Fibroblast of pulmonary artery (primary cell): ENCODE results near the gene CDH20.
A peak's percentile ranks its signal among the peaks of the same experiment; 100 is the strongest.

Experiments used
- DNase-seq: peaks from one replicate; pipeline ENCODE4 v3.0.0-alpha.2; 2010; ENCODE audit warnings: low read depth
- H3K4me3 ChIP-seq: replicated peaks from 2 replicates; pipeline ENCODE4 v1.5.1; 2011; ENCODE audit warnings: low read depth, mild to moderate bottlenecking, control low read depth, low read length, moderate library complexity
- TF ChIP-seq, protein P1 (sequence below): IDR thresholded peaks from 2 replicates; pipeline ENCODE4 v1.5.1; 2011; ENCODE audit warnings: mild to moderate bottlenecking, control low read depth, low read length, inconsistent platforms; ENCODE audit errors: missing control alignments

The CDH20 gene

DNA sequence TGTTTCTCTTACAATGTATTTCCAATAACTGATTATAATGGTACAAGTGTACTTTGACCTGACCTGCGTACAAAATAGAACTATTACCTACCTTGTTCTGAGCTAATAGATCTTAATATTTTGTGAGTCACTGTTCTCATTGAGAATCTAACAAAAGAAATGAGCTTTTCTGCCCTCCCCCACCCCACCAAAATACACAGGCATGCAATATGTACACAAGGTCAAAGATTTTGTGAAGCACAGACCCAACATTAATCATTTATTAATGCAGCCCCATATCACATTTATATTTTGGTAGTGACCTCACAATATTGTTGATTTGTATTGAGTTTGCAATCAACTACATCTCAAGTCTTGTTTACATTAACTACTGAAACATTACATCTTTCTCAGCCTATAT lies 86.5 kb downstream of the CDH20 start:
- H3K4me3 ChIP-seq: no peak overlapping the region
- TF ChIP-seq, protein P1, sequence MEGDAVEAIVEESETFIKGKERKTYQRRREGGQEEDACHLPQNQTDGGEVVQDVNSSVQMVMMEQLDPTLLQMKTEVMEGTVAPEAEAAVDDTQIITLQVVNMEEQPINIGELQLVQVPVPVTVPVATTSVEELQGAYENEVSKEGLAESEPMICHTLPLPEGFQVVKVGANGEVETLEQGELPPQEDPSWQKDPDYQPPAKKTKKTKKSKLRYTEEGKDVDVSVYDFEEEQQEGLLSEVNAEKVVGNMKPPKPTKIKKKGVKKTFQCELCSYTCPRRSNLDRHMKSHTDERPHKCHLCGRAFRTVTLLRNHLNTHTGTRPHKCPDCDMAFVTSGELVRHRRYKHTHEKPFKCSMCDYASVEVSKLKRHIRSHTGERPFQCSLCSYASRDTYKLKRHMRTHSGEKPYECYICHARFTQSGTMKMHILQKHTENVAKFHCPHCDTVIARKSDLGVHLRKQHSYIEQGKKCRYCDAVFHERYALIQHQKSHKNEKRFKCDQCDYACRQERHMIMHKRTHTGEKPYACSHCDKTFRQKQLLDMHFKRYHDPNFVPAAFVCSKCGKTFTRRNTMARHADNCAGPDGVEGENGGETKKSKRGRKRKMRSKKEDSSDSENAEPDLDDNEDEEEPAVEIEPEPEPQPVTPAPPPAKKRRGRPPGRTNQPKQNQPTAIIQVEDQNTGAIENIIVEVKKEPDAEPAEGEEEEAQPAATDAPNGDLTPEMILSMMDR: no peak
- DNase-seq: no peak

DNA sequence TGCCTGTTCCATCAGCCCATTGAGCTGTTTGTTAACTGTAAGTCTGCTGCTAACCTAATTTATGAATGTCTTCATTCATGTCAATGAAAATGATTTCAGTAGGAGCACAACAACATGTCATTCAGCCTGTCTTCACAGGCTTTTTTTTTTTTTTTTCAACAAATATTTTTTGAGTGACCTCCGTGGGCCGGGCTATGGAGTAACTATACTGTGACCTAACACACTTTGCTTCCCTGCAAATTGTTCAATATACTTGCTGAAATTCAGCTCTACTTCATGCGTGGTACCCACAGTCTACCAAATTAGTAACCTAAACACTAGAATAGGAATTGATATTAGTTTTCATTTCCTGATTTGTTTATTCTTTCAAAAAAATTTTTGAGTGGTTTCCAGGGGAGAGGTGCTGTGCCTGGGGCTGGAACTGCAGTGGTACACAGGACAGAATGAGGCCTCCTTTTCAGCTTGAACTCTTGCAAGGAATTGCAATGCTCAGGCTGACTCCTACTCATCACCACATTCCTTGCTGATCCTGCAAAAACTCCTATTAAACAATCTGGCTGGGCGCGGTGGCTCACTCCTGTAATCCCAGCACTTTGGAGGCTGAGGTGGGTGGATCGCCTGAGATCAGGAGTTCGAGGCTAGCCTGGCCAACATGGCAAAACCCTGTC lies 87.1 kb downstream of the CDH20 start:
- DNase-seq: no peak

DNA sequence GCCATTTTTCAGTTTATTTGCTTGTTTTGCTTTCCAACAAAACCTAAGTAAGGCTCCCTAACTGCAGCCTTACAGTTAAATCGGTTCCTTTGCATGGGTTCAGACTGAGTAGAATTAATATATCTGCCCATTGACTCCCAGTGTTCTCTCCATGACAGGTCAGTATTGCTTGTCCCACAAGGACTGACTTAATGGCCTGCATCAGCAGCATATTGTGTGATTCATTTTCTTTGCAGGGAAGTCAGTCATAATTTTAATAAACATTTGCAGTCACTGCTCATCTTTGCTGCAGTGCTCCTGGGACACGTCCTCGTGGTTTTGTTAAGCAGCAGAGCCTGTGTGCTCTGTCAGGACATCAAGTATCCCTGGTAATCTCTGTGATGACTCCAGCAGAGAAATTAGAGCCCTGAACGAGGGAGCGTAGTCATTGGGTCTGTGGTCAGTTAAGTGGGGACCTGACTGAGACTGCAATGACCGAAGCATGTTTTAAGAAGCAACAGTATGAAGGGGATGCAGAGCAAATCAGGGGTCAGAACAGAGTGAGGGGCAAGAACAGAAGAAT lies 93.3 kb downstream of the CDH20 start:
- no peak overlapping the region for H3K4me3 ChIP-seq
- TF ChIP-seq, protein P1: no peak
- no peak for DNase-seq

More for the DNA sequence above, 87.1 kb downstream of the CDH20 start:
- no peak overlapping the region for H3K4me3 ChIP-seq
- TF ChIP-seq, protein P1: no peak

DNA sequence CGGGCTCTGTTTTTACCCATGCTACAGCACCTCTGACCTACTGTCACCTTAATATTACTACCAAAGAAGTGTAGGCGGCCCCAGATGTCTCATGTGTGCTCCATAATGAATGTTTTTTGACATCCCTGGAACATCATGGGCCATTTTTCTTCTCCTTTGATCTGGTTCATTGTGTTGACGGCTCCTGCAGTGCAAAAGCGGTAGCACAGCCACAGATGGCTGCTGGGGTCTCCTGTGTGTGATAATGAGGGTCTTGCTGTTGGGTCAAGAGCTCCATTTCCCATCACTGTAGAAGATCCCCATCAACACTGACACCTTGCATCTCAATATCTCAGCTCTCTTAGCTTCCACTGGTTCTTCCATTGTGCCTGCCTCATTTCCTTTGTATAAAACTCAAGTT lies 95.0 kb downstream of the CDH20 start:
- H3K4me3 ChIP-seq: no peak overlapping the region
- no peak for DNase-seq
- TF ChIP-seq, protein P1: no peak

DNA sequence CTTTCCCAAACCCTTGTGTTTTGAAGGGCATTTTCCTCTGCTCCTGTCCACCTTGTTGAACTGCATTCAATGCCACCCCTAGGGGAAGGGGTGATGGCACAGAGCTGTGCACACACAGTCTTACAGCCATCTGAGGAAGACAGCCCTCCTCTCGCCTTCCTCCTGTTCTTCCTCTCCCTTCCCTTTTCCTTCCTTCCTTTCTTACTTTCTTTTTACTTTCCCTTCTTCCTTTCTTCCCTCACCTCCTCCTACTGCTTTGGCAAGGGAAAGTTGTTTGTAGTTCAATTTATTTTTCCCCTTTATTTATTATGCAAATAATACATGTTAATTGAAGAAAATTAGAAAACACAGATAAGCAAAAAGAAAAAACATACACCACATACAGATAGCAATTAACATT lies 99.4 kb downstream of the CDH20 start:
- no peak for DNase-seq
- TF ChIP-seq, protein P1: no peak
- H3K4me3 ChIP-seq: no peak overlapping the region

DNA sequence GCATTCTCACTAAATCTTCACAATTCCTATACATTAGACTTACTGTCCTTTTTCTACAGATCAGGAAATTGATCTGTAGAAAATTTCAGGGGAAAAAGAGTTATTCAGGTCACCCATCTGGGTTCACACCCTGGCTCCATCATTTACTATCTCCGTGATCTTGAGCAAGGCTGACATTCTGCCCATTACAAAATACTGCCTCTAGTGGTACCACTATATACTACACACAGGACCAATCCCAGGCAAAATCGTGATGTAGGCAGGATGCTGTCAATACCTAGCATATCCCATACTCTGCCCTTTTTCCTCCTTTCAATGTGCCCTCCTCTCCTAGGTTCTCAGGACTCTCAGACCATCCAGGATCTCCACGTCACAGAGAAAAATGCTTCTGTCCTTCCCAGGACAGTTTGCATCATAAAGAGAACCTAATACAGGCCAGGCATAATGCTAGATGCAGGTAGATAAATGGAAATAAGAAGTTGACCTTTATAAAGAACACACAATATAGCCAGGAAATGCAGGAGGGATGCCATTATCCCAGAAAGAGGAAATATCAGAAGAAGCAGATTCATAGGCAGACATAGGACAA lies 101.9 kb downstream of the CDH20 start:
- peak; percentile 11 for DNase-seq
- TF ChIP-seq, protein P1: peak; percentile 60
- no peak overlapping the region for H3K4me3 ChIP-seq
